Panc1 (cell line): ENCODE data around the gene ELMO1. TPM values are rescaled to one million over a fixed set of nuclear protein-coding genes. Genes with fewer than 3 reads are reported as not detected.

Experiments used
- ATAC-seq: fragments of 200-7000 bp; cut with Tn5 transposase; 2 replicates; pipeline ENCODE4 v1.9.1; 2020; ENCODE audit warnings: mild to moderate bottlenecking, moderate library complexity
- BruUV-seq: library from RNA; stranded (reverse); fragments of 400-500 nt; replicated peaks from 2 replicates; lab custom pipeline; 2021; lab: Mats Ljungman, UMichigan
- CTCF ChIA-PET: fragments of 300-600 bp; sonication (Branson Sonifier 250); formaldehyde crosslinking; loops from one replicate; lab custom pipeline; 2022; ENCODE audit warnings: antibody characterized with exemption; lab: Charles Lee
- POLR2A ChIA-PET: fragments of 300-600 bp; sonication (Branson Sonifier 250); formaldehyde crosslinking; loops from one replicate; lab custom pipeline; 2022; ENCODE audit warnings: antibody characterized with exemption; lab: Charles Lee
- DNase-seq: peaks from one replicate; pipeline ENCODE4 v3.0.0-alpha.2; 2010; ENCODE audit warnings: low read depth, low spot score
- H3K27ac ChIP-seq: 2 replicates; pipeline ENCODE4 v1.5.1; 2011; ENCODE audit warnings: mild to moderate bottlenecking, low read length, inconsistent platforms
- H3K27me3 ChIP-seq: fragments of 200-500 bp; sonication (Bioruptor generic); 2 replicates; pipeline ENCODE4 v1.6.0; 2014; ENCODE audit warnings: low read length, inconsistent platforms; ENCODE audit not compliant: control insufficient read depth, insufficient read depth
- H3K36me3 ChIP-seq: fragments of 200-500 bp; sonication (Bioruptor generic); 2 replicates; pipeline ENCODE4 v1.5.1; 2014; ENCODE audit warnings: inconsistent platforms, mild to moderate bottlenecking, low read length, moderate library complexity; ENCODE audit not compliant: control insufficient read depth, insufficient read depth
- H3K4me1 ChIP-seq: 2 replicates; pipeline ENCODE4 v1.5.1; 2011; ENCODE audit warnings: inconsistent platforms, mild to moderate bottlenecking, low read length, moderate library complexity; ENCODE audit not compliant: control insufficient read depth, insufficient read depth
- H3K4me3 ChIP-seq, 2 experiments: 2 replicates each; pipeline ENCODE4 v1.5.1; 2011 to 2012; ENCODE audit warnings: low read depth in 2 of 2, low read length in 2 of 2, mild to moderate bottlenecking in 2 of 2, inconsistent platforms in 1 of 2, moderate library complexity in 1 of 2
- H3K9me3 ChIP-seq: fragments of 200-500 bp; sonication (Bioruptor generic); 2 replicates; pipeline ENCODE4 v1.5.1; 2014; ENCODE audit warnings: low read depth, mild to moderate bottlenecking, inconsistent platforms, low read length, moderate library complexity; ENCODE audit not compliant: control insufficient read depth, insufficient read depth
- POLR2AphosphoS5 ChIP-seq: IDR thresholded peaks from 2 replicates; pipeline ENCODE4 v1.6.1; 2012; ENCODE audit warnings: mild to moderate bottlenecking, low read depth, low read length, moderate library complexity
- SIN3A ChIP-seq: IDR thresholded peaks from 2 replicates; pipeline ENCODE4 v1.6.1; 2012; ENCODE audit warnings: low read depth, mild to moderate bottlenecking, low read length, moderate library complexity, borderline replicate concordance; ENCODE audit not compliant: insufficient read depth
- TCF7L2 ChIP-seq: IDR thresholded peaks from 2 replicates; pipeline ENCODE4 v1.6.1; 2011; ENCODE audit warnings: mild to moderate bottlenecking, low read depth, low read length, inconsistent platforms
- in situ Hi-C: cut with HindIII; loops from 2 replicates; pipeline ENCODE4 v1.10.0; 2016; ENCODE audit warnings: low sequenced_read_pairs, low pct_unique_long_range_greater_than_20kb
- intact Hi-C: fragments of 100-400 bp; cut with micrococcal nuclease; formaldehyde crosslinking; loops from one replicate; pipeline ENCODE4 v1.10.0; 2022; ENCODE audit not compliant: unreplicated experiment
- total RNA-seq: library from RNA; stranded (reverse); gene quantifications from one replicate; pipeline ENCODE4 v1.2.1, GENCODE V29; 2021; ENCODE audit not compliant: unreplicated experiment
- TF ChIP-seq, protein P1 (sequence below): fragments of 450-650 bp; IDR thresholded peaks from 2 replicates; pipeline ENCODE4 v1.5.1; 2017; ENCODE audit warnings: mild to moderate bottlenecking
- TF ChIP-seq, protein P2 (sequence below), 2 experiments: IDR thresholded peaks; 2 replicates each; pipeline ENCODE4 v1.6.1; 2011 to 2012; ENCODE audit warnings: low read depth in 2 of 2, control low read depth in 1 of 2, low read length in 1 of 2, mild to moderate bottlenecking in 1 of 2, moderate library complexity in 1 of 2; ENCODE audit not compliant: insufficient read depth in 1 of 2

The ELMO1 gene
- total RNA-seq, 1 experiment from 2014 or later, result 0.80 TPM

DNA sequence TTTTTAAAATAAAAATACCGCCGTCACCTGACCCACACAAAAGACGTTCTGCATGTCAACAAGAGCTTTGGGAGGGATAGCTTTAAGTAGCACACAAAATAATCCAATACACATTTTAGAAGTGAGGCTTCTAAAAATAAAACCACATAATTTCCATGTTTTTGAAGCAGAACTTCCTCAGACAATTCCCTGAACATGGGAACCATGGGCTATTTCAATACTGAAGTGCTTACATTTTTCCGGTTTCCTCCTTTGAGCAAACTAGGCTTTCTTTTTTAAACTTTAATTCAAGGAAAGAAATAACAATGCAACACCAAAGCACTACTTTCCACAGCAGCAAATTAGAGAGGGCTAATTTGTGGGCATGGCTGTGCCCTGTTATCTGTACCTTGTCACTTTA is 59.9 kb downstream of the ELMO1 start:
- in situ Hi-C loops (no loop called here), intact Hi-C loops (no loop called here)
- Histone ChIP-seq H3K9me3 (no peaks in the 10 kb centered on the region), H3K27me3 (peaks cover 2% of the 10 kb centered on the region; the same call in 1 of the 2 replicates), H3K27ac (no peak overlapping the region), H3K4me1 (no peaks in the 10 kb centered on the region), H3K4me3 (no peak overlapping the region), H3K36me3 (no peaks in the 10 kb centered on the region)
- TF ChIP-seq TCF7L2, result no peak
- TF ChIP-seq, protein P1, sequence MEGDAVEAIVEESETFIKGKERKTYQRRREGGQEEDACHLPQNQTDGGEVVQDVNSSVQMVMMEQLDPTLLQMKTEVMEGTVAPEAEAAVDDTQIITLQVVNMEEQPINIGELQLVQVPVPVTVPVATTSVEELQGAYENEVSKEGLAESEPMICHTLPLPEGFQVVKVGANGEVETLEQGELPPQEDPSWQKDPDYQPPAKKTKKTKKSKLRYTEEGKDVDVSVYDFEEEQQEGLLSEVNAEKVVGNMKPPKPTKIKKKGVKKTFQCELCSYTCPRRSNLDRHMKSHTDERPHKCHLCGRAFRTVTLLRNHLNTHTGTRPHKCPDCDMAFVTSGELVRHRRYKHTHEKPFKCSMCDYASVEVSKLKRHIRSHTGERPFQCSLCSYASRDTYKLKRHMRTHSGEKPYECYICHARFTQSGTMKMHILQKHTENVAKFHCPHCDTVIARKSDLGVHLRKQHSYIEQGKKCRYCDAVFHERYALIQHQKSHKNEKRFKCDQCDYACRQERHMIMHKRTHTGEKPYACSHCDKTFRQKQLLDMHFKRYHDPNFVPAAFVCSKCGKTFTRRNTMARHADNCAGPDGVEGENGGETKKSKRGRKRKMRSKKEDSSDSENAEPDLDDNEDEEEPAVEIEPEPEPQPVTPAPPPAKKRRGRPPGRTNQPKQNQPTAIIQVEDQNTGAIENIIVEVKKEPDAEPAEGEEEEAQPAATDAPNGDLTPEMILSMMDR, result no peak
- TF ChIP-seq POLR2AphosphoS5, result no peak
- TF ChIP-seq, protein P2, sequence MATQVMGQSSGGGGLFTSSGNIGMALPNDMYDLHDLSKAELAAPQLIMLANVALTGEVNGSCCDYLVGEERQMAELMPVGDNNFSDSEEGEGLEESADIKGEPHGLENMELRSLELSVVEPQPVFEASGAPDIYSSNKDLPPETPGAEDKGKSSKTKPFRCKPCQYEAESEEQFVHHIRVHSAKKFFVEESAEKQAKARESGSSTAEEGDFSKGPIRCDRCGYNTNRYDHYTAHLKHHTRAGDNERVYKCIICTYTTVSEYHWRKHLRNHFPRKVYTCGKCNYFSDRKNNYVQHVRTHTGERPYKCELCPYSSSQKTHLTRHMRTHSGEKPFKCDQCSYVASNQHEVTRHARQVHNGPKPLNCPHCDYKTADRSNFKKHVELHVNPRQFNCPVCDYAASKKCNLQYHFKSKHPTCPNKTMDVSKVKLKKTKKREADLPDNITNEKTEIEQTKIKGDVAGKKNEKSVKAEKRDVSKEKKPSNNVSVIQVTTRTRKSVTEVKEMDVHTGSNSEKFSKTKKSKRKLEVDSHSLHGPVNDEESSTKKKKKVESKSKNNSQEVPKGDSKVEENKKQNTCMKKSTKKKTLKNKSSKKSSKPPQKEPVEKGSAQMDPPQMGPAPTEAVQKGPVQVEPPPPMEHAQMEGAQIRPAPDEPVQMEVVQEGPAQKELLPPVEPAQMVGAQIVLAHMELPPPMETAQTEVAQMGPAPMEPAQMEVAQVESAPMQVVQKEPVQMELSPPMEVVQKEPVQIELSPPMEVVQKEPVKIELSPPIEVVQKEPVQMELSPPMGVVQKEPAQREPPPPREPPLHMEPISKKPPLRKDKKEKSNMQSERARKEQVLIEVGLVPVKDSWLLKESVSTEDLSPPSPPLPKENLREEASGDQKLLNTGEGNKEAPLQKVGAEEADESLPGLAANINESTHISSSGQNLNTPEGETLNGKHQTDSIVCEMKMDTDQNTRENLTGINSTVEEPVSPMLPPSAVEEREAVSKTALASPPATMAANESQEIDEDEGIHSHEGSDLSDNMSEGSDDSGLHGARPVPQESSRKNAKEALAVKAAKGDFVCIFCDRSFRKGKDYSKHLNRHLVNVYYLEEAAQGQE (IDR thresholded peaks at IDR 0.05; ENCODE audit: insufficient read depth in 1 of 2, low read depth in 2 of 2, low read length in 1 of 2), result no peak
- no peak for TF ChIP-seq SIN3A
- ATAC-seq (no peak), DNase-seq (no peak)
- POLR2A ChIA-PET, result no interaction called here
- CTCF ChIA-PET, result interaction anchor here (0.6 kb wide), 1 partner anchor 36 kb away, joined by 3 read pairs; no protein-coding TSS in a partner anchor
- BruUV-seq, result no TSS peak

DNA sequence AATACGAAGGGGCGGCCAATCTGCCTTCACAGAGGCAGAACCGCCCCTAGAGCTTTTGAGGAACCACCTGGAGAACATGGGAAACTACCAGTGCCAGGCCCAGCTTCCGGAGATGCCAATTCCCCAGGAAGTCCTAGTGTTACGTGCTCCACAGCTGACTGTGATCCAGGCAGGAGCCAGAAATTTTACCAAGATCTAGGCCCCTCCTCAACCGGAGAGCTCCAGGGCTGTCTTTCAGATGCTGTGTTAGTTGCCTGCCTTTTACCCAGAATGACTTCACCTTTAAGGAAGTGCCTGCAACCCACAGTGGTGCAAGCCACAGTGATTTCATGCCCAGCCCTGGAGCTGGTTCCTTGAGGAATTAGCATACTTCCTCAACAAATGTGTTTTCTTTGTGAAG is 62.9 kb downstream of the ELMO1 start:
- H3K27ac ChIP-seq, result no peak overlapping the region
- H3K4me3 ChIP-seq, result no peak overlapping the region
- in situ Hi-C loops, result no loop called here
- intact Hi-C loops, result no loop called here
- ATAC-seq, result no peak
- TF ChIP-seq, protein P1, result no peak
- TF ChIP-seq TCF7L2 (no peak), POLR2AphosphoS5 (no peak), SIN3A (no peak)
- TF ChIP-seq, protein P2 (IDR thresholded peaks at IDR 0.05; ENCODE audit: insufficient read depth in 1 of 2, low read depth in 2 of 2, low read length in 1 of 2), result no peak
- ChIA-PET CTCF (no interaction called here), POLR2A (no interaction called here)
- no peak for DNase-seq
- no TSS peak for BruUV-seq
- H3K27me3 ChIP-seq, result peaks cover 2% of the 10 kb centered on the region; the same call in 1 of the 2 replicates
- H3K36me3 ChIP-seq, result no peaks in the 10 kb centered on the region
- no peaks in the 10 kb centered on the region for H3K9me3 ChIP-seq
- no peaks in the 10 kb centered on the region for H3K4me1 ChIP-seq
